GM18505 (cell line): ENCODE results near the gene PEX3.
A peak's percentile ranks its signal among the peaks of the same experiment; 100 is the strongest.
"Not testable (repeated sequence)": the region's sequence is repeated elsewhere in the genome, so short reads cannot be mapped to it uniquely, and the experiment has no call there.

ENCODE experiments used
- ATAC-seq: cut with Tn5 transposase; IDR thresholded peaks from one replicate; pipeline ENCODE4 v1.9.1; 2021; ENCODE audit not compliant: unreplicated experiment
- POLR2A ChIP-seq: IDR thresholded peaks from 4 replicates; pipeline ENCODE4 v1.6.1; 2011; ENCODE audit warnings: borderline replicate concordance; ENCODE audit not compliant: insufficient read depth, insufficient read length; ENCODE audit errors: extremely low read depth

The PEX3 gene

GRCh38 chr6:143427109-143427817 lies 23.3 kb upstream of the PEX3 start:
- ATAC-seq = peak; percentile 99
- TF ChIP-seq POLR2A = no peak

- TF ChIP-seq POLR2A = no peak
- no peak for ATAC-seq
Measured at GRCh38 chr6:143429970-143430369, 20.6 kb upstream of the PEX3 start.

GRCh38 chr6:143431226-143431625 lies 19.4 kb upstream of the PEX3 start:
- no peak for TF ChIP-seq POLR2A
- ATAC-seq = no peak

- no peak for ATAC-seq
Measured at GRCh38 chr6:143432588-143432987, 18.0 kb upstream of the PEX3 start.

GRCh38 chr6:143441010-143441409 lies 9.6 kb upstream of the PEX3 start:
- TF ChIP-seq POLR2A = no peak
- ATAC-seq = no peak

More at GRCh38 chr6:143432588-143432987, 18.0 kb upstream of the PEX3 start:
- no peak for TF ChIP-seq POLR2A

- no peak for TF ChIP-seq POLR2A
- no peak for ATAC-seq
Measured at GRCh38 chr6:143441680-143442545, 8.7 kb upstream of the PEX3 start.

GRCh38 chr6:143443096-143443495 lies 7.5 kb upstream of the PEX3 start:
- no peak for ATAC-seq
- TF ChIP-seq POLR2A = no peak

- not testable (repeated sequence) for ATAC-seq
Measured at GRCh38 chr6:143447865-143448264, 2.7 kb upstream of the PEX3 start.

GRCh38 chr6:143449082-143449713 lies 1.4 kb upstream of the PEX3 start:
- no peak for ATAC-seq
- no peak for TF ChIP-seq POLR2A

- no peak for TF ChIP-seq POLR2A
- ATAC-seq = peak; percentile 7
Measured at GRCh38 chr6:143449714-143450452, 722 bp upstream of the PEX3 start.

- no peak for ATAC-seq
Measured at GRCh38 chr6:143451531-143451930, 926 bp downstream of the PEX3 start.

GRCh38 chr6:143457563-143458359 lies 7.2 kb downstream of the PEX3 start:
- TF ChIP-seq POLR2A = no peak
- no peak for ATAC-seq

More at GRCh38 chr6:143451531-143451930, 926 bp downstream of the PEX3 start:
- no peak for TF ChIP-seq POLR2A
